Measurements from ENCODE around the gene LHX3. TPM values are rescaled to one million over a fixed set of nuclear protein-coding genes. Genes with fewer than 3 reads are reported as not detected.

The LHX3 gene
- total and polyA plus RNA-seq, 2 of the 8 experiments (the other 6 are each of a cell fraction or from before 2014, with no cell fraction given), result 0.02 TPM; not detected in 1

DNA sequence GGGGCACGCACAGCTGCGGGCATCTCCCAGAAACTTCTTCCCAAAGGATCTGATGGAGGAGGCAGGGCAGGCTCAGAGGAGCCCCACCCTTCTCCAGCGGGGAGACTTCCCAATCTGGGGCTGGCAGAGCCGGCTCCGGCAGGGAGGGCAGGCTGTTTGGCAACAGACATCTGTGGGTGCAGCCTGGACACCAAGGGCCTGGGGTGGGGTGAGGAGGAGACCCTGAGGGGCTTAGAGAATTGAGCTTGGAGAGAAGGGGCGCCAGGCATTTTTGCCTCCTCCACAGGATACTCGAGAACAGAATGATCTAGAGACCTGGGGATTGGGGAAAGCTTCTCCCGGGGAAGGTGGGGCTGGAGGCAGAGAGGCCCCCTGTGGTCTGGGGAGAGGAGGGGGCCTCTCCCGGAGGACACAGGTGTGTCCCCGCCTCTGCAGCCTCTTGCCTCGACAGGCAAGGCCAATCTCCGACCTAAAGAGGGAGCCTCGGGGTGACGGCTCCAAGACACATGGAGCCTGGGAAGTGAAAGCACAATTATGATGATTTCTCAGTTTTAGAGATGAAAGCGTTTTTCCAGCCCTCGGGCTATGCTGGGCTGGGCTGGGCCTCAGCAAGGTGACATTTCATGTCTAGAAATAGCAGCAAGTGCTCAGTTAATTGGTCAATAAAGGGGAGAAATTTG, 8.4 kb downstream of the LHX3 start:
- Histone ChIP-seq H3K27ac (ENCODE audit: low read depth, low read length) (no peak overlapping the region), H3K4me3 (ENCODE audit: extremely low read depth in 1 of 4, insufficient read depth in 2 of 4, low read depth in 3 of 4, low read length in 4 of 4) (peak overlapping the region in 1 of 4 experiments; percentile 42; a peak in 3 of 8 replicates), H3K4me2 (ENCODE audit: insufficient read depth in 1 of 2, low read depth in 2 of 2, low read length in 2 of 2) (peak overlapping the region; percentile 59 to 70), H4K20me1 (replicated peaks in 1 of 2; ENCODE audit: control insufficient read depth in 1 of 2, insufficient read depth in 2 of 2, low read length in 2 of 2) (peaks cover 5 to 25% of the 10 kb centered on the region in 2 experiments), H3K79me2 (ENCODE audit: control insufficient read depth in 1 of 2, insufficient read depth in 2 of 2, low read length in 2 of 2) (no peaks in the 10 kb centered on the region), H2BK5ac (ENCODE audit: low read depth, low read length) (no peak overlapping the region), H2BK12ac (ENCODE audit: low read depth, low read length) (no peak overlapping the region; the same call in 1 of the 2 replicates), H3K18ac (ENCODE audit: extremely low read depth, low read length) (no peak overlapping the region; the same call in 1 of the 2 replicates), H2BK15ac (ENCODE audit: low read length) (no peak overlapping the region), H3K56ac (replicated peaks; ENCODE audit: insufficient read length, low read depth, low read length) (no peak overlapping the region), H3K23ac (ENCODE audit: insufficient read length) (no peak overlapping the region), H2AFZ (ENCODE audit: low read length) (no peak overlapping the region), H3K9me3 (ENCODE audit: insufficient read depth in 2 of 2, low read depth in 1 of 2, low read length in 1 of 2) (no peaks in the 10 kb centered on the region), H3K14ac (ENCODE audit: insufficient read length) (no peak overlapping the region), H3K9ac (replicated peaks in 1 of 4; ENCODE audit: extremely low read depth in 1 of 4, low read depth in 3 of 4, low read length in 3 of 4) (no peak overlapping the region), H2BK20ac (ENCODE audit: low read length) (0 out of 2 replicates have a peak overlapping the region, but pooled peaks have one; percentile 61), H2BK120ac (replicated peaks; ENCODE audit: low read depth, low read length) (no peak overlapping the region), H2AK5ac (ENCODE audit: low read depth, low read length) (no peak overlapping the region), H3K27me3 (replicated peaks in 1 of 4; ENCODE audit: control insufficient read depth in 3 of 4, extremely low read depth in 1 of 4, insufficient read depth in 3 of 4, low read length in 3 of 4) (peaks cover 93 to 100% (median 99%) of the 10 kb centered on the region in 4 experiments), H3K36me3 (ENCODE audit: control insufficient read depth in 2 of 4, insufficient read depth in 4 of 4, low read length in 3 of 4) (peaks cover 0 to 14% (median 0%) of the 10 kb centered on the region in 4 experiments; a peak in 1 of 8 replicates), H3K4ac (replicated peaks; ENCODE audit: insufficient read length, low read depth, low read length) (no peak overlapping the region), H3K79me1 (ENCODE audit: low read depth, low read length) (no peaks in the 10 kb centered on the region), H3K4me1 (replicated peaks in 1 of 4; ENCODE audit: control insufficient read depth in 3 of 4, insufficient read depth in 4 of 4, low read length in 3 of 4) (peaks cover 3 to 34% (median 24%) of the 10 kb centered on the region in 4 experiments), H3K23me2 (ENCODE audit: low read depth, low read length) (peaks cover 9% of the 10 kb centered on the region; the same call in 1 of the 2 replicates), H4K91ac (replicated peaks; ENCODE audit: insufficient read length, low read length) (no peak overlapping the region), H4K5ac (ENCODE audit: insufficient read length, low read depth, low read length) (no peak overlapping the region), H4K8ac (ENCODE audit: extremely low read depth, insufficient read depth, low read length) (peak overlapping the region; percentile 18)
- CTCF ChIA-PET (ENCODE audit: partially characterized antibody), result interaction anchor here (1.0 to 2.6 kb wide), 12 partner anchors 10 to 84 kb away, joined by 3 to 11 read pairs (median 7); no protein-coding TSS in a partner anchor
- DNase-seq (ENCODE audit: low read depth in 1 of 2, low spot score in 2 of 2) (peak in 1 of 2 experiments; percentile 70), FAIRE-seq (no peak)
- WGBS, 2 experiments (ENCODE audit: extremely low coverage in 1 of 2, insufficient coverage in 1 of 2, insufficient read length in 1 of 2, insufficient replicate concordance in 2 of 2, low coverage in 1 of 2, low lambda C conversion rate in 2 of 2, missing lambda C conversion rate in 1 of 2), result 7% methylated on average over 14 of the region's 16 CpGs; no CpG with 5 or more reads in 1 of the 2 experiments
- POLR2A ChIA-PET (ENCODE audit: partially characterized antibody), result interaction anchor here (0.7 to 1.5 kb wide), 7 partner anchors 9 to 59 kb away, joined by 3 to 5 read pairs (median 3); no protein-coding TSS in a partner anchor
- no peak for TF ChIP-seq BRCA1 (IDR thresholded peaks at IDR 0.05; ENCODE audit: low read depth, low read length)
- no peak for TF ChIP-seq PHF8 (conservative IDR thresholded peaks at IDR 0.05; ENCODE audit: low read depth, low read length)
- peak; percentile 35 for TF ChIP-seq EZH2 (IDR thresholded peaks at IDR 0.05; ENCODE audit: low read depth, low read length, severe bottlenecking)
- TF ChIP-seq TAF7 (optimal IDR thresholded peaks at IDR 0.05; ENCODE audit: borderline replicate concordance, low read depth, low read length), result no peak
- TF ChIP-seq, protein P1, sequence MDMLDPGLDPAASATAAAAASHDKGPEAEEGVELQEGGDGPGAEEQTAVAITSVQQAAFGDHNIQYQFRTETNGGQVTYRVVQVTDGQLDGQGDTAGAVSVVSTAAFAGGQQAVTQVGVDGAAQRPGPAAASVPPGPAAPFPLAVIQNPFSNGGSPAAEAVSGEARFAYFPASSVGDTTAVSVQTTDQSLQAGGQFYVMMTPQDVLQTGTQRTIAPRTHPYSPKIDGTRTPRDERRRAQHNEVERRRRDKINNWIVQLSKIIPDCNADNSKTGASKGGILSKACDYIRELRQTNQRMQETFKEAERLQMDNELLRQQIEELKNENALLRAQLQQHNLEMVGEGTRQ (IDR thresholded peaks at IDR 0.05; ENCODE audit: low read length), result no peak
- no peak for TF ChIP-seq GABPA (IDR thresholded peaks at IDR 0.05; ENCODE audit: borderline replicate concordance, insufficient read depth, low read length)
- TF ChIP-seq, protein P2, sequence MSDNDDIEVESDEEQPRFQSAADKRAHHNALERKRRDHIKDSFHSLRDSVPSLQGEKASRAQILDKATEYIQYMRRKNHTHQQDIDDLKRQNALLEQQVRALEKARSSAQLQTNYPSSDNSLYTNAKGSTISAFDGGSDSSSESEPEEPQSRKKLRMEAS (IDR thresholded peaks at IDR 0.05), result peak; percentile 54; the same call in 1 of the 2 replicates
- no peak for TF ChIP-seq SP4 (IDR thresholded peaks at IDR 0.05; ENCODE audit: low read length)
- no peak for TF ChIP-seq JUND (IDR thresholded peaks at IDR 0.05; ENCODE audit: low read length)
- peak; percentile 64 for TF ChIP-seq SUZ12 (IDR thresholded peaks at IDR 0.05; ENCODE audit: low read length)

All from H1 (cell line).